GM18858 (cell line): ENCODE measurements around the gene PARP12.
A peak's percentile ranks its signal among the peaks of the same experiment; 100 is the strongest.
"Not testable (repeated sequence)": the region's sequence is repeated elsewhere in the genome, so short reads cannot be mapped to it uniquely, and the experiment has no call there.

ENCODE experiments used
- ATAC-seq: cut with Tn5 transposase; IDR thresholded peaks from one replicate; pipeline ENCODE4 v1.9.1; 2021; ENCODE audit not compliant: unreplicated experiment

The PARP12 gene

DNA sequence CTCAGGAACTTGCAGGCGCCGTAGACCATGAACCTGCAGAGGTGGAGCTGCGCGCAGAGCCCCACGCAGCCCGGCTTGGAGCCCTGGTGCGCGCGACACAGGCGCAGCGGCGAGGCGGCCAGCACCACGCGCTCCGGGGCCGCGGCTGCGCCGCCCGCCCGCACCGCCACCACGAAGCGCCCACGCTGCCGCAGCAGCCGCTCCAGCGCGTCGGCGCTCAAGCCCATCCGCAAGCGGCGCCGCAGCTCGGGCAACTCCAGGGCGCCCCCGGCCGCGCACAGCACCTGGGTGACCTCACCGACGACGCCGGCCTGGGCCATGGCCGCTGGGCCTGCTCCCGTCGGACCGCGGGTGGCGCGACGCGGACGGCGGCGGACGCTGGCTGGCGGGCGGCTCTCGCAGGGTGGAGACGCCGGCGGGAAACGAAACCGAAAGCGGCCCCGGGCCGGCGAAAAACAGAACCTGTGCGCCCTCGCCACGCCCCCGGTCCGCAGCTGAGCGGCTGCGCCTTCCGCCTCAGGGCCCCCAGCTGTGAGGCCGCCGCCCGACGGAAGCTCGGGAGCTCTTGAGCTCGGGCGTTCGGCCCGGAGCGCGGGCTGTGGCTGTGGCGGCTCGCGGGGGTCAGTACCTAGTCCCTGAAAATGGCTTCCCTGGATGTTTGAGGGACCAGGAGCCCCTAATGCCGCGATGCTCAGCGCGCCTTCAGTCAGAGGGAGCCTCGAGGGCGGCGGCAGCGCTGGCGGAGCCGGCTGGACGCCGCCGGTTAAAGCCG lies at the start of gene PARP12:
Gene PARP12 (minus strand): TSS at position 424 of the 772 bp plus-strand sequence. CDS start 104 bp downstream, at position 320.
- ATAC-seq = peak; percentile 78

DNA sequence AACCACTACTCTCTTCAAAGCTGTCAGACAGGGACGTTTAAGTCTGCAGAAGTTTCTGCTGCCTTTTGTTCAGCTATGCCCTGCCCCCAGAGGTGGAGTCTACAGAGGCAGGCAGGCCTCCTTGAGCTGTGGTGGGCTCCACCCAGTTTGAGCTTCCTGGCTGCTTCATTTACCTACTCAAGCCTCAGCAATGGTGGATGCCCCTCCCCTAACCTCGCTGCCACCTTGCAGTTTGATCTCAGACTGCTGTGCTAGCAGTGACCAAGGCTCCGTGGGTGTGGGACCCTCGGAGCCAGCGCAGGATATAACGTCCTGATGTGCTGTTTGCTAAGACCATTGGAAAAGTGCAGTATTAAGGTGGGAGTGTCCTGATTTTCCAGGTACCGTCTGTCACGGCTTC lies 46.0 kb upstream of the PARP12 start:
- not testable (repeated sequence) for ATAC-seq

DNA sequence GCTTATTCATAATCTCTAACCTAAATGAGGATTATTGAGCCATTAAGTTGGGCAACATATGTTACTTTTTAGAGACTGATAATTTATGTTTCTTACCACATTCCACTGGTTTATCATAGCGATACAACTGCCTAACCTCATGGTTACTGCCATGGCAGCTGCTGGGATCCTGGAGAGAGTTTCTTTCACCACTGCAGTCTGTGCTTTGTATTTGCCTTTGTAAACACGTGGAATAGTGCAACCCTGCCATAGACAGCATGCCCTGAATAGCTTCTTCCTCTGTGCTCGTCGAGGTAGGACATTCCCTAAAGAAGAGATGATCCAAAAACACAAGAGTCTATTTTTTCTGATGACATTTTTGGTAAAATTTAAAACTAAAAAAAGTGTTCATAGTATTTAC lies 33.7 kb upstream of the PARP12 start:
- no peak for ATAC-seq

DNA sequence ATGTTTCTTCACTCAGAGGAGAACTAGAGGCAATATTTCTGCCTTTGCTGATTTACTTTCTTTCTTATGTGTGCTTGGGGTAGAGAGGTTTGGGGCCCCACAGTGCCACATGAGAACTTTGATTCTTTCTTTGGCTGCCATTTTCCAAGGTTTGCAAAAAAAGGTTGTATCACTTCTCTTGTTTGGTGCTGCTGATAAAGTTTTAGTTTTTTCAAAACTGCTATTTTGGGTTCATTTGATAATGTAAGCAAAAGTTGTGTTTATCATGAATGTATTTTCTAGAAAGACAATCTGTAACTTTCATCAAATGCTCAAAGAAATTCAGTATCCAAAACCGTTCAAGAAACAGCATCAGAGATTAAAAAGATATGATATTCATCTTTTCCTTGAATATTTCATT lies 30.6 kb upstream of the PARP12 start:
- no peak for ATAC-seq

DNA sequence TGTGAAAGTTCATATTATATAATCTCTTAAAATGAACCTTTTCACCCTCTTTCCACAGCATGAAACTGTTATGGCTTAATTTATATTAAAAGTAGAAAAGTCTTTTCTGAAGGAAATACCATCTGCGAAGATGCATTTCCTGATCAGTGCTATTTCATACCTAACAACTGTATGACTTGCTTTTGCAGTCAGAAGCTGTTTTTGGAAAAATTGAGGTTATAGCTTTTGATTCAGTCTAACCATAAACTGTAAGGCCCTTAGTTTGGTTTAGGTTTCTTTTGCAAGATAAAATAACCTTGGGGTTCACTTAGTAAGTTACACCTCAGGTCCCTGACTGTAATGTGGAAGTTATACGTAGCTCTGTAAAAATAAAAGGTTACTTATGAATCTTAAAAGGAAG lies 22.7 kb upstream of the PARP12 start:
- no peak for ATAC-seq

DNA sequence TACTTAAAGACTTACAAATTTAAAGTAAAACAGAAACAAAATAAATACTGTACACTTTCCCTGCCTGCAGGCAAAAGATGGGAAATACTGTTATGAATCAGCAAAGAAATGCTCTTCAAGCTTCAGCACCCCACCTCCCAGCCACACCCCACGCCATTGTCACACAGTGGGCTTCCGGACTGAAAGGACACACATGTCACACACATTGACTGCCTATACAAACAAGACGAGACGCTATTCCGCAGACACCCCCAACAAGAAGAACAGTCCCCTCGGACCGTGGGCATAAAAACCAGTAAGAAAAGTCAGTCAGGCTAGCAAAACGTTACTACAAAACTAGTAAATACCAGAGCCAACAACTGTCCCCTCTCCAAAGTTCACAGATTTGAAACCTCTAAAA lies 22.2 kb upstream of the PARP12 start:
- ATAC-seq = peak; percentile 91

DNA sequence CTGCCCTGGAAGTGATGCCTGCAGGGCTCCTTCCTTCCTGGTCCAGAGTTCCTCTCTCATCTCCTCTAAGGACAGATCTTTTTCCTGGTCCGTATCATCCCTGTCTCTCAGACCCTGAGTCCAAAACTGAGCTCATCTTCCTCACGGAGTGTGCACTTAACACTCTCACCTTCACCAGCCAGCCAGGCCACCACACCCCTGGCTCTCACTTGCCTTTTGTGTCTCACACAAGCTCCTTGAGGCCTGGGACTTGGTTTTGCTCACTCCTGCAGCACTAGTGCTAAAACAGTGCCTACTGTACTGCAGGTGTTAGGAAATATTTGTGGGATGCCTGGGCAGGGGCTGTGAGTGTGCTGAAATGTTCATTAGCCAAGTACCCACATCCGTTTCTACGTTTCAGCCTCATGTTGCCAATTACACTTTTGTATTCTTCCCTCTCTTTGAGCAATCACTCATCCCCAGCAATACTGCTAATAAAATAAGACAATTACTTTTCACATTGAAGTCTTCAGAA lies 21.4 kb upstream of the PARP12 start:
- no peak for ATAC-seq

GRCh38 chr7:140082770-140083169 lies 20.0 kb upstream of the PARP12 start:
- ATAC-seq = no peak

- no peak for ATAC-seq
Observed at GRCh38 chr7:140081774-140082425, 19.1 kb upstream of the PARP12 start.

DNA sequence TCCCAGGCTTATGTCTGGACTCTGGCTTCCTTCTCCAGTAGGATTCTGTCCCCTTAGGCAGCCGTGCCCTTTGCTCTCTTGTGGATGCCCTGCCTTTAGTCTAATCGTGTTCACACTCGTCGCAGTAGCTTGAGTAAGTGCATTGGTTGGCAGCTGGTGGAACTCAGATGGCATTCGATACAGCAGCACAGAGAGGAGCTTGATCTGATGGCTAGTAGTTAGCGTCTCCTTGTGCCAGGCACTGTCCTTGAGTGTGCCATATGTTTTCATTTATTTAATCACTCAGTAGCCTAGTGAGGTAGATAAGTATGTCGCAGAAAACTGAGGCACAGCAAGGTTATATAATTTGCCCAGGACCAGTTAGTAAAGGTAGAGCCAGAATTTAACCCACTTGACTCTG lies 18.2 kb upstream of the PARP12 start:
- no peak for ATAC-seq

- ATAC-seq = no peak
Observed at GRCh38 chr7:140079121-140079536, 16.4 kb upstream of the PARP12 start.

GRCh38 chr7:140078392-140078791 lies 15.6 kb upstream of the PARP12 start:
- no peak for ATAC-seq

DNA sequence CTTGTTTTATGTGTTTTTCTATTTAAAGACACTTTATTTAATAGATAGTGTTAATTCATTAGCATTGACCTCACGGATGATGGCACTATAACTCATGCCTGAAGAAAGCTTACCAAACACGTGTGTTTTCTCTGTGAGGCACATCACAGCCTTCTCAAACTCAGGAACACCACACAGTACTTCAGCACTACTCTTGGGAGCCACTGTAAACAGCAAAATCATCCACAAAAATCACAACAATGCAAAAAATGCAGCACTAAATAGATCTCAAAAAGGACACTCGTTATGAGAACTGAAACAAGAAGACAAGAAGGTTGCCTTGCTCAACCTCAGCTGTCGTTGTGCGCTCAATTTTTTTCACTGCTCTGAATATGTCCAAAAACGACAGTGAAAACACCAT lies 12.0 kb upstream of the PARP12 start:
- ATAC-seq = no peak

DNA sequence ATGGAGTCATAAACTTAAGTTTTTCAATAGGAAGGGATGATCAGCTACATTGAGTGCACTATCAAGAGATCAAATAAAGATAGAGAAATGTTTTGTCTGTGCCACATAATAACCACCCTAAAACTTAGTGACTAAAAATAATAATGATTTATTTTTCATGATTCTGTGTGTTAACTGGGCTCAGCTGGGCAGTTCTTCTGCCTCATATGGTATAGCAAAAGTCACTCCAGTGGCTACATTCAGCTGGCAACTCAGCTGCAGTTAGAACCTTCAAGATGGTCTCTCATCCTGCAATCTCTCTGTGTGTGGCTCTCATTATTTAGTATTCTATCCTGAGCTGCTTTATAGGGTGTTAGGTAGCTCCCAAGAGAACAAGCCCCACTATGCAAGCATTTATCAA lies 7.8 kb upstream of the PARP12 start:
- no peak for ATAC-seq

DNA sequence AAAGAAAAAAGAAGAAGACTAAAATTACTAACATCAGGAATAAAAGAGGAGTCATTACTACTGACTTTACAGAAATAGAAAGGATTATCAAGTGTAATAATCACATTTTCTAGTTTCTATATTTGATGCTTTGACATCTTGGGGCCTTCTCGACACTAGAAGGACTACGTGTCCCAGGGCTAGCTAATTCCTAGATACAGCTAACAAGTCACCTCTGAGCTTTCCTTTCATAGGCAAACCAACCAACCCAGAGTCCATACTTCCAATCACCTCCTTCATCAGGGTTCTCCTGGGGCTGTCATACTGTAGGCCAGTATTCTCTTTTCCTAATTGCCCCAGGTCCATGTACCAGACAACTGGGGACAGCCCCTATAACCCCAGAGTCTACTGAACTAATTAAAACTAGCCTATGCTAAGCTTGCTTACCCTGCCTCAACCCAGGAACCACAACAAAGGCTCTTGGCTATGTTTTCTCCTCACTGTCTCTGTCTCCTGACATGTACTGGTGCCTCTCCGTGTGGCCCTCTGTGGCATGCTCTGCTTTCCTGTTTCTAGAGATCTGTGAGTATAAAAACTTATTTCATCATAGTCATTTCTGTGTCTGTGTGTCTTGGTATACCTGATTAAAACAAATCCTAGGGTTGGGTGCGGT lies 6.7 kb upstream of the PARP12 start:
- ATAC-seq = no peak

- no peak for ATAC-seq
Observed at GRCh38 chr7:140068033-140068432, 5.3 kb upstream of the PARP12 start.

- ATAC-seq = no peak
Observed at GRCh38 chr7:140067052-140067451, 4.3 kb upstream of the PARP12 start.

GRCh38 chr7:140062118-140062527 lies 628 bp downstream of the PARP12 start:
- ATAC-seq = no peak

GRCh38 chr7:140061607-140061930 lies 1.2 kb downstream of the PARP12 start:
- no peak for ATAC-seq

GRCh38 chr7:140060788-140061606 lies 1.8 kb downstream of the PARP12 start:
- no peak for ATAC-seq

DNA sequence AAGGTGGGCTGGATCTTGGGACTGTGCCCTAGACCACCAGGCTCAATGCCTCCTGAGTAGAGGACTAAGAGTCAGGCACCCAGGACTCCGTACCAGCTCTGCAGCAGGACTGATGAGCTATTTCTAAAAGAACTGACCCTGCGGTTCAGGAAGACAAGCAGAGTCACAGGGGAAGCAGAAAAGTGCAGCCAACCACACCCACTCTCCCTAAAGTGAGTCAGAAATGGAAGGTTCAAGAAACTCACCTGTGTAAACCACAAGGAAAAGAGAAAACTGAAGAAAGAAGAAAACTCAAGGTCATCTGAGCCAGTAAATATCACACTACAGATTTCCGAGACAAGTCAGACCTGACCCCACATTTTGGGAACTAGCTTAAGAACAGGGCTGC lies 2.5 kb downstream of the PARP12 start:
- no peak for ATAC-seq
